Stimulated activated CD4-positive, alpha-beta T cell treated with anti-CD3 and anti-CD28 coated beads, Interleukin-2, amount 100 ng/mL, for 4 hours (primary cell): ENCODE measurements around the gene DEDD.

ENCODE experiments used
- DNase-seq: peaks from one replicate; pipeline ENCODE4 v3.0.0-alpha.2; 2020; ENCODE audit warnings: low read depth

Gene DEDD

DNA sequence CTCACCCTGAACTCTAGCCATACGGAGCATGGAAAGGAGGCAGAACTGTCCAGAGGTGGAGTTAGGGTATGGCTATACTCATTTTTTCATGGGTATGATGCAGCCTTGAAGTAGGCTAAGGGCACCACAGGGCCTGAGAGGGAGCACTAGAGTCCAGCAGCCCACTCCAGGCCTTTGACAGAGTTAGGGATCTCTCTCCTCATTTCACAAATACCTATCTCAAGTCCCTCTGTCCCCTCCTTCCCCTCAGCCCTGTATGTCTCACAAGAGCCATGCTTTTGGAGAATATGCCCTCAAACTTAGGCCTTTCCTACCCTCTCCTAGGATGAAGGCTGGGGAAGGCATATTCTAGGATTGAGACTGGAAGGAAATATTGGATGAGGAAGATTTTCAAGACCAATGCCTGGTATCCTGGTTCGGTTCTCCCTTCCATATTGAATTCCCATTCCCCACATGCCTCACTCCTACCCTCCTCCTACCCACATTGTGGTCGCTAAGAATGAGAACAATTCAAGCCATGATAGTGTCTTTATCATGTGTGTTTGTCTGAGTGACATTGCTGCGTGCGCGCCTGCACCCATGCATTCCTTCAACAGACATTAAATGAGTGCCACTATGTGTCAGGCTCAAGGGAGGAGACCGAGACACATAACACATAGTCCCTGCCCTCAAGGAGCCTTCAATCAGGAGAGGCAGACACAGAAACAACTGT, 40.5 kb downstream of the DEDD start:
- DNase-seq: no peak

DNA sequence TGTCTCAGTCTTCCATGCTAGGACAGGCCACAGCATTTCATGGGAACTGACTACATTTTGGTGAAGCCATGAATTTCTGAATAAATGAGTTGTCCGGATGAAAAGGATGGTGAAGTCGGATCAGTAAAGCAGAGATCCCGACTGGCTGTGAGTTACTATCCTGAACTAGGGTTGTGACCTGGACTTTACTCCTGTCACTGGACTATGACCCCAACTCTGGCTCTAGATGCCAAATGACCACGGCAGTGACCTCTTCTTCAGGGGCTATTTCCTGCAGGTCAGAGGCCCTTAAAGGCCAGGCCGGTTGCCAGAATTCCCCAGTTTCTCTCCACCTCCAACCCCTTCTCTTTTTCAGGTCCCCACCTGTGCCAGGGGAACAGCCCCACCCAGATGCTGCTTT, 41.4 kb downstream of the DEDD start:
- DNase-seq: no peak

DNA sequence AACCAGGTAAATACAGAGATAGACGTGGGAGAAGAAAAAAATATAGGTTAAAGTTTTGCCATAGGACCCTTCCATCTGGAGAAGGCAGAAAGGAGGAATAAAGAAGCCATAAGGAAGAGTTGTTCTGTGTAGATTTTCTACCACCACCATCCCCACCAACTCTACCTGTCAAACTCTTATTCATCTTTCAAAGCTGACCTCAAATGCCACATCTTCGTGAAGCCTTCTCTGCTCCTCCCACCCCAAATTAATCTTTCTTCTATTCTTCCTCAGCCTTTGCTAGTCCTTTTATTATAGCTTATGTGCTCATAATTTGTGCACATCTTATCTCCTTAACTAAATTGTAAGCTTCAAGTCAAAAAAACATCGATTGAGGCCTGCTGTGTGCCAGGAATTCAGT, 41.9 kb downstream of the DEDD start:
- DNase-seq: no peak

DNA sequence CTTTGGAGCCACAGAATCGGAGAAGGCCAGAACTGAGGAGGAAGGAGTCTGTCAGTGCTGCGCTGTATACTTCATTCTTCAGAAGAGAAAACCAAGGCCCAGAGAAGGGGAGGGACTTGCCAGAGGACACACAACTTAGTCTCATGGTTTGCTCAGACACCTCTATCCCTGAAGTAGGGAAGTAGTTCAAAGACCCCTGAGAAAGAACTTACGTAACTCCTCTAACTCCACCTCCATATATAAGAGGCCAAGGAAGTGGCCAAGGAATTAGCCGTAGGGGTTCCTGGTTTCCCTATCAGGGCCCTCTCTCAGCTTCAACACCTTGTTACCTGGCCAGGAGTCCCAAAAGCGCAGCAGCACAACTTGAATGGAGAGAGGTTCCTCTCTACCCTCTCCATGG, 42.5 kb downstream of the DEDD start:
- DNase-seq: no peak

DNA sequence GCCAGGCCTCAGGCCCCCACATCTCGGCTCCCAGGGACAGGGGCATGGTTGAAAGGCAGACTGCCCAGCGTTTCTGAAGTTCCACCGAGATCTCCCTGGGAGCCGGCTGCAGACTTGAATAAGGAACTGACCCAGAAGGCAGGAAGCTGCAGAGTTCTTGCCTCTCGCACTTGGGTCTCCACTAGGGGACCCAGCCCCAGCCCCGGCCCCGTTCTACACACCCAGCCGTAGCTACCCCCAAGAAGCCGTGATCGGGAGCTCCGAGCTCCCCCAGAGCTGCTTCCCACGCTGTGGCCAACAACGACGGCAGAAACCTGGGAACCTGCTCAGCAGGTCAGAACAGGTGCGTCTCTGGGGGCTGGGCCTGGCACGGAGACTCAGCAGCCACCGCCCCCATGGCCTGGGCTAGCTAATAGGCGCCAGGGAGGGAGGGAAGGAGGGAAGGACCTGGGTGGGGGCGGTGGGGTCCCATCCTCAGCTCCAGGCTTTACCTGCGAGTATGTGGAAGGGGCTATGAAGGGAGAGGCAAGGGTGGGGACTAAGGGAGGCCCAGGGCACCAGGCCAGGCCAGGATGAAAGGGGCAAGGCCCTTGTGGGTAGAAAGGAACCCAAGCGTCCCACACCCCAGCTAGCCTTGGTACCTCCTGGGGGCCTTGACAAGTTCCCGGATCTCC, 43.1 kb downstream of the DEDD start, which contains the start of gene NECTIN4:
Gene NECTIN4, minus strand, starts transcription at position 308 of the 674 bp plus-strand sequence. Its CDS starts 262 bp downstream, at position 46.
- no peak for DNase-seq

DNA sequence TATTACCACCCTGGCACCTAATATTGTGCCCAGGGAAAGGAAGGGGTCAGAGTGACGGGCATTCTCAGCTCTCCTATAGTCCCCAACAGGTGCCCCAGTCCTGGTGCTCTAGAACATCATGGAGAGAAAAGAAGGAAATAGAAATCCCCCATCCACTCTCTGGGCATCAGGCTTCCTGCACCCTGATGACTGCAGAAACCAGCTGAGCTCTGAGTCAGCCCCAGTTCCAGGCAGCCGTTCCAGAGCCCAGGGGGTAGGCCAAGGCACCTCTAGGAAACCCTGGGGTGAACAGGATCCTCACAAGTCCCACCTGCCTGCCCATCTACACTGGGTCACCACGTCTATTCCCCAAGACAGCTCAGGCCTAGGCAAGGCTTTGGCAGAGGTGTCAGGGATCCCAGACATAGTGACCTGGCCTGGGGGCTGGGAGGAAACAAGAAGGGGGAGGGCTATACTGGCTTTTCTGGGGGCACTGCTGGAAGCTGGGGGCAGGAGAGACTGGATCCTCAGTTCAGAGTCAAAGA, 43.8 kb downstream of the DEDD start:
- DNase-seq: no peak

DNA sequence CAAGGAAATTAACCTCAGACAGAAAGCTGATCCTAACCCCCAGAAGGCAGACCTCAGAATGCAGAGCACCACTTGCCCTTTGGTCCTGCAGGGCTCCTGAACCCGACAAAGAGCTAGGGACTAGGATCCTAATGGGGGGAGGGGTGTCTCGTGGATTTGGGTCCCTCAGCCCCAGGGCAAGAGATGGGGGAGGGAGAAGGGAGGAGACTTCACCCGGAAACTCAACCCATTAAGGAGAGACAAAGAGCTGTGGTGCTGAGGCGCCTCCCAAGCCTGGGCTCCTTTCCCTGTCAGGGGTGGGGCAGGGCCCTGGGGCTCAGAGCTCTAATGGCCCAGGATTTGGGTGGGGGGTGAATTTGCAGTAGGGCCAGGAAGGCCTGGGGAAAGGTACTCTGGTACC, 46.0 kb downstream of the DEDD start:
- DNase-seq: no peak

DNA sequence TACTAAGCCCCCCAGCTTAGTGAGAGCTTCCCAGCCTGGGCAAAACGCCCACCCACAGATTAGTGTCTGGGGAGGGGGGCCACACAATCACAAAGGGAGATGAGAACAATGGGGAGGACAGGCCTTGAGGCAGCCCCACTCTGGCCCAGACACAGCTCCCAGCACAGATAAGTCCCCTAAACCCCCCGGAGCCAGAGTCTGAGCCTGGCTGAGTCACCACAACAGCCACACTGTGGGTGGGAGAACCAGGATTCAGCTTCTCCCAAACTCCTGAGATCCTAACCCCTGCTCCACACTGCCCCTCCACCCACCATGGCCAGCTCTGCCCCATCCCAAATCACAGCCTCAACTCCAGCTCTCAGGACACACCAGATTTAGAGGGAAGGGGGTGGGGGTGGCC, 47.3 kb downstream of the DEDD start:
- DNase-seq: no peak

DNA sequence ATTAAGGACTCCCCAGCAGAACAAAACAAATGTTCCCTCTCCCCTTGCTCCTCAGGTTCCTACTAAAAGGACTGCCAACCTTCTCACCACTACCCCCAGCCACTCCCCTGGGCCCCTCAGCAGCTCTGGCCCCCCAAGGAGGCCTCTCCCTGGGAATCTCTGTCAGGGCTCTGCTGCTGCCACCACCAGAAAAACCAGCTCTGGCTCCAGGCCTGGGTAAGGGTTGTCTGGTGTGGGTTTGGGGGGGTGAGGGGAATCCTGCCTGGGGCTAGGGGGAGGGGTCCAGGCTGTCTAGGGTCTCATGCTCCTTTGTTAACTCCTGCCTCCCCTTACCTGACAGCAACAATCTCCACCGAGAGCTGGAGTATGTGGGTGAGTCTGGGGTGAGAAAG, 47.9 kb downstream of the DEDD start:
- DNase-seq: no peak

DNA sequence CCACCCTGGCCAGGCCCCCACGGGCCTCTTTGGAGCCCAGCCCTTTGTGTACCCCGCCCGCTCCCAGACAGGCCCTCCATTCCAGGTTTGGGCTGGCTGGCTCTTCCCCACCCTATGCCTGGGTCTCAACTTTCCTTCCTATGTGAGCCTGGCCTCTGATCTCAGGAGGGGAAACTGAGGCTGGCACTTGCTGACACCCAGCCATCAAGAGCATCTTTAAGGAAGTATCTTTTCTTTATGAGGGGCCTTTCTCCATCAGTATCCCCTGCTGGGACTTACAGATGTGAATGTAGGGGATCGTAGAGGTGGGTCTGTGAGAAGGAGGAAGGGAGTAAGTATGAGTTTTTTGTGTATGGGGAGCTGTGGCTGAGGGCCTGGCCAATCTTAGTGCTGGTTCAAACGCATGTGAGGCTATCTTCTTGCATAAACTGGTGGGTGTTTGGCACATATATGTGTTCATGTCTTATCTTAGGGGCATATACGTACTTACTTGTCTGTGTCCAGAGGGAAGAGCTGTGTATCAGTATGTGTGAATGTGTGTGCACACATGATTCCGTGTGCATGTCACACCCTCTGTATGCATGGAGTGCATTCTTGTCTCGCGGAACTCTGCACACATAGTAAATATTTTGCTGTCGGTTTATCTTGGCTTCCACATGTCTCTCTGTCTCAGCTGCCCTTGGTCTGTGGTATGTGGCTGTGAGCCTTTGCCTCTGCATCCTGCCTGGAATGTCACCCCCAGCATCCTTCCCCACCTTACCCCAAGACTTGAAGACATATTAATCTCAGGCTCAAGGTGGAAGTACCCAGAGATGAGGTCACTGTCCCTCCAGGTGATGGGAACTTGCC, 48.5 kb downstream of the DEDD start:
- no peak for DNase-seq

DNA sequence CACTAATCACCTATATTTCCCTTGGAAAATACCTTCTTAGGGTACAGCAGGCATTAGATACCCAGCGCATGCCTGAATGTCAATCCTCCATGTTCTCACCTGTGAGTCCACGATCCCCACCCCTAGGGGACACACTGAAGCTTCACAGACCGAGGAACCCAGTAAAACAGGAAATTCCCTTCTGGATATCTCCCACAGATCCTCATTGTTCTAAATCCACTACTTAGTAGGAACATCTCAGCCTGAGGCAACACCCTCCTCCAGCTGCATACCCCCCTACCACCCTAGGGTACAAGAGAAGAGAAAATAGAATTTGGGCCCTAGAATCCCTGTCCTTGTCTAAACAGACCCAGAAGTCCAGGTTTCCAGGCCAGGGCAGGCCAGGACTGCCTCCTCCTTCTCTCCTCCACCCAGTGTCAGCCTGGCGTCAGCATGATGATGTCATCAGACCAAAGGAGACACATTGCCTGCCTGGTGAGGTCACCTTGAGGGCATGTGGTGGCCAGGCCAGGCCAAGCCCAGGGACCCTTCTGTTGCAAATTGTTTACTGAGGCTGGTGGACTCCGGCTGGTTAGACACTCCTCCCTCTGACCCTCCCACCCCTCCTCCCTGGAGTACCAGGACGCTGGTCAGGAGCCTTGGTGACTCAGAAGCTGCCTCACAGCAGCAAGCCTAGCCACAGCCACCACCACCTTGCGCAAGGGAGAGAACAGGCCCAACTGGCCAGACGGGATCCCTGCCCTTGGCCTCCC, 49.3 kb downstream of the DEDD start:
- no peak for DNase-seq

DNA sequence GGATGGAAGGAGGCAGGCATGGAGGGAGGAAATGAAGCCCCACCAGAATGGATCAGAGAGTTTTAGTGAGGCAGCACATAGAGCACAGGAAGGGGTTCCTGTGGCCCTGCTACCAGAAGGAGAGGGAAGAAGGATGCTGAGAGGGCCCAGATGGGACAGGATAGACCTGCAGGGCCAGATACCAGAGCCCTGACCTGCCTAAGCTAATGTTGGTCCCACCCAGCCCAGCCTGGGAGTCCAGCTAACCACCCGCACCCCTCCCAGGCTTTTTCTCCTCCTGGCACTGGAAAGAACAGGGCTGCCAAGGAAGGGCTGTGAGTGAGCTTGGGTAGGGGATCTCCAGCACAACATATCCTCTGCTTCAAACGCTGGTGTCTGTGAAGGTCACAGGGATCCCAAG, 50.0 kb downstream of the DEDD start:
- DNase-seq: no peak

DNA sequence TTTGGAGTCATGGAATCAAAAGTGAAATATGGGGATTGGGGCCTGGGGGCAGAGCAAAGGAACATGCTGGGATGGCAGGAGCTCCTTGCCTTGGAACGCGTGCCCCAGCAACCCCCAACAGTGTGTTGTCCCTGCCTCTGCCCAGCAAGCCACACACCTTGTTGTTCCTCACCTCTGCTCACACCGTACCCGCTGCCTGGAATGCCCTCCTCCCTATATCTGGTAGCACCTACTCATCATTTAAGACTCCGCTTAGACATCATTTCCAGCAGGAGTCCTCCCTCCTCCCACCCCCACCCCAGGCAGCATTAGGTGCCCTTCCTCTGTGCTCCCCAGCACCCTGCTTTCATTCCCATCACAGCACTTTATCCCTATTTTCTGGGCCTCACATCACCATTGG, 50.9 kb downstream of the DEDD start:
- DNase-seq: no peak

DNA sequence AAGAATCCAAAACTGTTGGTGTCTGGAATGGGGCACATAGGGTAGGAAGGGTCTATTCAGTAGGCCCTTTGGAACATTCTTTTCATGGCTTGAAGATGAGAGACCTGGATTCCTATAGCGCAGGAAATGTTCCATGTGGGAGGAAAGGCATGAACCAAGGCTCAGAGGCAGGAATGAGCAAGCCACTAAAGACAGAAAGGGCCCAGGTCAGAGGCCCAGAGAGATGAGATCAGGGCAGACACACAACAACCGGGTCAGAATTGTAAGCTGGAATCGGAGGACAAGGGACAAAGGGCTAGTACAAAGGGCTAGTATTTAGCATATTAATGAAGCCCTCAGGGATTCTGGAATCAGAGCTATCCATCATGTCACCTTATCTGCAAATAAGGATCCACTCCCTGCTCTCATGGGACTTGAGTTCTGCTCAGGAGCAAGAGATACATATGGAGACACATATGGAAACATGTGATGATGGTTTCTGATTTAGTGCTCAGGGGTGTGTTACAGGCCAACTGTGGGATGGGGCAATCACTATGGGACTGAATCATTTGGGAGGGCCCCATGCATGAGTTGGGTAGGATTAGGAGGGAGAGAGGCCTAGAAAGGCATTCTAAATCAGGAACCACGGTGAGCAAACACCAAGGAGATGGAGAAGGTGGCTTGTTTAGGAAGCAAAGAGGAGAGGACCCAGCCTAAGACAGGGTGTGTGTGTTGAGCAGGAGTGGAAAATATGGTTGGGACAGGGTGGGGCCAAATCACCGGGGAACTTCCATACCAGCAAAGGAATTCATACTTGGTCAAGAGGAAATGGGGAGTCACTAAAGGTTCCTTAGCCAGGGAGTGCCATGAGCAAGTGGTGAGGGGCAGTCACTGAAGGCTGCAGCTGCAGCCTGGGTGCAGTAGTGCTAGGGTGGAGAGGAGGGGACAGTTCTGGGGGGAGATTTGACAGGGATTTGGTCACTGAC, 51.7 kb downstream of the DEDD start:
- no peak for DNase-seq

DNA sequence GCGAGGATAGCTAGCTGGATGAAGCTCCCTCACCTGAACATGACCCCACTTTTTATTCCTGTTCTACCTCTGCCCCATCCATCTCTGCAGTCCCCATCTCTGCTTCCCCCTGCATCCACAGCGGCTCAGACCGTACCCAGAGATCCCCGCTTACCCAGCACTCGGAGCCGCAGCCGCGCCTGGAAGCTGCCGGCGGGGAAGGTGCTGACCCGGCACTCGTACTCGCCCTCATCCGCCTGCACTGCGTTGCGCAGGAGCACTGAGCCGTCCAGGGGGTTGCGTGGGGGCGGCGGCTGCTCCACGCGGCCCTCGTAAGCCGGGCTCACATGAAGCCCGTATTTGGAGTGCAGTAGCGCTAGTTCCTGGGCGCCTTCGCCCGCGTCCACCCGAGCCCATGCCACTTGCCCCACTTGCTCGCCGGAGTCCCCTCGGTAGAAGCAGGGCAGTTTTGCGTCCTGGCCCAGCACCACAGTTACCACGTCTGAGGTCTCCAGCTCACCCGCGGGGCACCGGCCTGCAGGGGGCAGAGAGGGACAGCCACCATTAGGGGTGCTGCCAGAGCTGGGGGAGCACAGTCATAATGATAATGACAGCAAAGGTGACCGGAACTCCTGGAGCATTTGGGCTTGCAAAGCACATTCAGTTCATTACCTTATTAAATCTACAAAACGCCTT, 52.9 kb downstream of the DEDD start:
- no peak for DNase-seq

DNA sequence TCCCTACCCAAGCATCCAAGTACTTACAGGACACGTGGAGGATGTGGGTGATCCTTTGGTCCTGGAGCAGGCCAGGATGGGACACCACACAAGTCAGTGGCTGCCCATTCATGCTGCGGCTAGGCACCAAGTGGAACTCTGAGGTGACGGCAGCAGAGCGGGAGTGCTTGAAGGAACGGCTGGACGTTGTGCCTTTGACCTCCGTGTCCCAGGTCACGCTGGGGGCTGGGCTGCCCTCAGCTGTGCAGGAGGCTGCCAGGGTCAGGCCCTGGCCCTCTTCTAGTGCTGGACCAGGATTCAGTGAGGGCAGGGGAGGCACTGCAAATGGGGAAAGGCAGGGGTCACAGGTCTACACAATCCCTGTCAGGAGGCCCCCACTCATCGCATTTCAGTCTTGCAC, 55.0 kb downstream of the DEDD start:
- no peak for DNase-seq

DNA sequence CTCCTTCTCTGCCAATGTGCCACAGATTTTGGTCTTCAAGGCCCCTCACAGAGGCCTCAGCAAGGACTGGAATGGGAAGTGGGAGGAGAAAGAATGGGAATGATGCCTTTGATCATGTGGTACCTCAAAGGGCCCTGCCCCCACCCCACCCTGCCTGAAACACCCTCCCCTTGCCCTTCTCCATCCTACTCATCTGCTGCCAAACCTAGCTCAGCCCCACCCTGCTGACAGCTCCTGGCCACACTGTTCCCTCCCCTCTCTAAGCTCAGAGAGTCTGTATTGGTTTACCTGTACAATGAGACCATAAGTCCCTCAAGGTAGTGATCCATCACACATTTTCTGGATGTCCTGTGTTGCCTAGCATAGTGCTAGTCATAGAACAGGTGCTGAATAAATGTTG, 56.1 kb downstream of the DEDD start:
- no peak for DNase-seq

DNA sequence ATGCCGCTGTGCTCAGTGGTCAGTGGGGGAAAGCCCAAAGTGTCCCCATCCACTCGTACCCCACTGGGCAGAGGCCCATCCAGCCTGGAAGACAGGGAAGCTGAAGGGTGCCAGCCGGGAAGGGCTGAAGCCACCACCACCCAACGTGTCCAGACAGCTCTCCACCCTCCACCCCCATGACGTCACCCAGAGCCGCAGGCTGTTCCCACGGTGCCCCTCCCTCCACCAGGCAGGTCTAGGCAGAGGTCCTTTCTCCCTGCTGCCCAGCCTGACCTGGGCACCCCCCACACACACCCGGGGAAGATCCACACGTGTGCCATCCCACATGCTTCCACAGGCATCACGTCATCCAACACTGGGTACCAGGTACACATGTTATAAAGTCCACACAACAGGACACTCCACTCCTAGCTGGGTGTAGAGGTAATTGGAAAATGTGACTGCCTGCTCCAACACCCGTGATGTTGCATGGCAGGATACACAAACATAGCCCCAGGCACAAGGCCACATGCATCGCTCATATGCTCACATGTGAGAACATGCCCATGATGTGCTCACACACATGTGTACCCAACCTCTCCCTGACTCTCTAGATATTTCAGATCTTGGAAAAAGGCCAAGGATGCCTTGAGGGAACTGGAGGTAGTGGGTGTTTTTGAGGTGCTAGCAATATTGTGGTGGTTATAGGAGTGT, 57.6 kb downstream of the DEDD start:
- no peak for DNase-seq

DNA sequence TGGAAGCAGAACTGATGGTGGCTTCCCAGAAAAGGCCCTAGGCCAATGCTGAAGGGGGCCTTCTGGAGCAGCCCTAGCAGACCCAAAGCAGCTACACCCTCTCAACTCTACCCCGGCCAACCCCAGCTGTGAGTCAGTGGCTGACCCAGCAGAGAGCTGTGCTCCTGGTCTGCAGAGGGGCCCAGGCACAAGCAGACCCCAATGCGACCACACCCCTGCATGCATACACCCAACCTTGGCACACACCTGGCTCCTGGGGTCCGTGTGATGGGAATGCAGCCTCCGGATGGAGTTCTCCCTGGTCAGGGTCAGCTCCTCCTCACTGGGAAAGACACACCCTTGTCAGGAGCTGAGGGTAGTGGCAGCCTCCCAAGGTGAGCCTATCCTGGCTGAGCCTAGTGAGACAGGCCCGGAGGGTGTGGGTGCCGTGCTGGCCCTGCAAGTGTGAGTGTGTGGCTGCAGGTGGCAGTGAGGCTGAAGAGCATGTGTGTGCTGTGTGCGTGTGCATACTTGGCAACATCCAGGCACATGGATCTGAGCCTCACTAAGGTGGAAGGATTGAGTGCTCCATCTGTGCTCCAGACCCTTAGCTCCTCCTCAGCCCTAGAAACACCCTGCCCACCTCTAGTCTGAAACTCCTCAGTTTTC, 58.9 kb downstream of the DEDD start:
- DNase-seq: no peak
